AG09309 (cell line): ENCODE results near the gene AKR1C2.

Experiments used
- DNase-seq: peaks from one replicate; pipeline ENCODE4 v3.0.0-alpha.2; 2010; ENCODE audit warnings: low read depth
- H3K4me3 ChIP-seq: 2 replicates; pipeline ENCODE4 v1.5.1; 2011; ENCODE audit warnings: mild to moderate bottlenecking, low read depth, low read length, moderate library complexity; ENCODE audit not compliant: control insufficient read depth
- TF ChIP-seq, protein P1 (sequence below): IDR thresholded peaks from 2 replicates; pipeline ENCODE4 v1.5.1; 2011; ENCODE audit warnings: mild to moderate bottlenecking, low read depth, low read length, inconsistent platforms; ENCODE audit not compliant: insufficient read depth, control insufficient read depth; ENCODE audit errors: missing control alignments

AKR1C2 gene

DNA sequence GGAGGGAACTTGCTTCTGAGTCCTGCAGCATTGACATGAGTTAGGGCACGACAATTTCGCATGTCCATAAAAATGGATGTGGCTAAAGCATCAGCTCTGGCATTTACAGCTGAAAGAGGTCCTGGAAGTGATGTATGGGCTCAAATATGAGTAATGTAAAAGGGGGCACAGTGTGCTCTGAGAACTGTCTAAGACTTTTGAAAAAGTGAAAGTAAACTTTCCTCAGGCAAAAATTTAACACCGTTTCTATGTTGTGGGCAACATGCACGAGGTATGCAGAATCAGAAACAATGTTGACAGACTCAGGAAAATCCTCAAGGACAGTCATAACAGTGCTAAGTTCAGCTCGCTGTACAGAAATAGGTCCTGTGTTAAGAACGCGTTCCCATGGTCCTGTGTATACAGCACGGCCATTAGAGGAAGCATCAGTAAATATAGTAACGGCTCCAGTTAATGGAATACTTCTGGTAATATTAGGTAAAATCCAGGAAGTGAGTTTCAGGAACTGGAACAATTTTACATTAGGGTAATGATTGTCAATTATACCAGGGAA, 37.9 kb upstream of the AKR1C2 start:
- TF ChIP-seq, protein P1, sequence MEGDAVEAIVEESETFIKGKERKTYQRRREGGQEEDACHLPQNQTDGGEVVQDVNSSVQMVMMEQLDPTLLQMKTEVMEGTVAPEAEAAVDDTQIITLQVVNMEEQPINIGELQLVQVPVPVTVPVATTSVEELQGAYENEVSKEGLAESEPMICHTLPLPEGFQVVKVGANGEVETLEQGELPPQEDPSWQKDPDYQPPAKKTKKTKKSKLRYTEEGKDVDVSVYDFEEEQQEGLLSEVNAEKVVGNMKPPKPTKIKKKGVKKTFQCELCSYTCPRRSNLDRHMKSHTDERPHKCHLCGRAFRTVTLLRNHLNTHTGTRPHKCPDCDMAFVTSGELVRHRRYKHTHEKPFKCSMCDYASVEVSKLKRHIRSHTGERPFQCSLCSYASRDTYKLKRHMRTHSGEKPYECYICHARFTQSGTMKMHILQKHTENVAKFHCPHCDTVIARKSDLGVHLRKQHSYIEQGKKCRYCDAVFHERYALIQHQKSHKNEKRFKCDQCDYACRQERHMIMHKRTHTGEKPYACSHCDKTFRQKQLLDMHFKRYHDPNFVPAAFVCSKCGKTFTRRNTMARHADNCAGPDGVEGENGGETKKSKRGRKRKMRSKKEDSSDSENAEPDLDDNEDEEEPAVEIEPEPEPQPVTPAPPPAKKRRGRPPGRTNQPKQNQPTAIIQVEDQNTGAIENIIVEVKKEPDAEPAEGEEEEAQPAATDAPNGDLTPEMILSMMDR, result no peak
- DNase-seq, result no peak
- H3K4me3 ChIP-seq, result no peak overlapping the region

DNA sequence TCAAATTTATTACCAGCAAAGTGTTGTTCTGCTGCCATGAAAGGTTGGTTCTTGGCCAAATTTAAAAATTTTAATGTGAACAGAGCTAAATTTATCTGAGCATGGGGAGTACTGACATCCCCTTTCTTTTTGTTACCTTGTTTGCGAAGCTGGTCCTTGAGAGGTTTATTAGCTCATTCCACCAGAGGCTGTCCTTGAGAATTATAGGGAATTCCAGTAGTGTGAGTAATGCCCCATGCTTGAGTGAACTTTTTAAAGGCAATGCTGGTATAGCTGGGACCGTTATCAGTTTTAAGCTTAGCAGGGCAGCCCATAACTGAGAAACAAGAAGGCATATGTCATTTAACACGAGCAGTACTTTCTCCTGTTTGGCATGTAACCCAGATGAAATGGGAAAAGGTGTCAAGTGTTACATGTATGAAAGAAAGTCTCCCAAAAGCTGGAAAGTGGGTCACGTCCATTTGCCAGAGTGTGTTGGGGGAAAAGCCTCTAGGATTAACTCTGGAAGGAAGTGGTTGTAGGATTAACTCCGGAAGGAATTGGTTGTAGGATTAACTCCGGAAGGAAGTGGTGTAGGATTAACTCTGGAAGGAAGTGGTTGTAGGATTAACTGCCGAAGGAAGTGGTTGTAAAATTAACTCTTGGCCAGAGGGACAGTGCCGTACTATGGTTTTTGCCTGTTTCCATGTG, 37.3 kb upstream of the AKR1C2 start:
- no peak overlapping the region for H3K4me3 ChIP-seq
- no peak for DNase-seq
- TF ChIP-seq, protein P1, result no peak

DNA sequence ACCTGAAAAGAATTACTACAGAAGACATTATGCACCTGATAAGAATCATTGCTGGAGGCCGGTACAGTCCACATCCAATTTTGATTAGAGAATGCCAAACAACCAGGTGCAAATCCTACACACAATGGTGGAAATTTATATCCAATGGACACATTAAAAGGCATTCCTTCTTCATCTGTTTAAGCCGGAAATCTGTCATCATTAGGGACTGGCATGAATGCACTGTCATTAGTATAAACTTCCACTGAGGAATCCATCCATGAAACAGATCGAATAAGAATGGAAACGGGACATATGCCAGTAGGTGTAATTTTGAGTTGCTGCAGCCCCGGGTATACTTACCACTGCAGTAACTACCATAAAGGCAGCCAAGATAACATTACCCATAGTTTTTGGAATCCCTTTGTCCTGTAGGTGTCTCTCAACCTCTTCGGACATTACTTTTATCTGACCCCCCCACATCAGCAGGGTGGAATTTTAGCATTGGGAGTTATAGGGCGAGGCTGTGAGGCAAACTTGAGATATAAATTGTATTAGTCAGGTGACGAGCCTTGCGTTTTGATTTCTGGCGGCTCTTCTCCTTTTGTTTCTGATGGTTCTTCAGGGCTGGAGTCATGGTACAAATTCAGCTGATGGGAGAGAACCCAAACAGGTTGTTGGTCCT, 36.5 kb upstream of the AKR1C2 start:
- H3K4me3 ChIP-seq, result no peak overlapping the region
- TF ChIP-seq, protein P1, result no peak
- DNase-seq, result no peak

DNA sequence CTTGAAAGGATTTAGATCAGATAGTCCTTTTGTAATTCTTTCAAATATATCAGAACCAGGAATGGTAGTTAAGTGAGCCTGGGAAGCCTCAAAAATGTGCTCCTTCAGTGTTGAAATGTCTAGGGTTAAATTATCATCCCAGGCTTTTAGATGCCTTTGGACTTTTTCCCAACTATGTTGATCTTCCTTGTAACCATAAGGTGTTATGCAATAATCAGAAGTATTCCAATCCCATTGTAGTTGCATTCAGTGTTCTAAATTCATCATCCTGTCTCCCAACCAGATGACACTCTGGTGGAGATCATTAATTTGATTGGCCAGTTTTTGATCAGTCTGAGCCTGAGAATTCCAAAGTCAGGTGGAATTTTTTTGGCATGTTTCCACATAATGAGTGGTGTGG, 35.1 kb upstream of the AKR1C2 start:
- DNase-seq, result no peak
- H3K4me3 ChIP-seq, result no peak overlapping the region
- TF ChIP-seq, protein P1, result no peak

DNA sequence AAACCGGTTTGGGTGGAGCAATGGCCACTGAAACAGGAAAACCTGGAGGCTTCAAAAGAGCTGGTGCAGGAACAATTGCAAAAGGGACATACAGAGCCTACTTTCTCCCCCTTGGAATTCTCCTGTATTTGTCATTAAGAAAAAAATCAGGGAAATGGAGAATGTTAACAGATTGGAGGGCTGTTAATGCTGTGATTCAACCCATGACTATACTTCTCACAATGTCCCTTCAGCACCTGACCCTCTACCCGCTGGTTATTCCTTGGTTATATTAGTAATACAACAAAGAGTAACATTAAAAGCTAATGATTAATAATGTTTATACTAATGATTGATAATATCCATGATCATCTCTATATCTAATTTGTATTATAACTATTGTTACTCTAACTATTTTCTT, 34.4 kb upstream of the AKR1C2 start:
- DNase-seq, result no peak
- TF ChIP-seq, protein P1, result no peak
- H3K4me3 ChIP-seq, result no peak overlapping the region

DNA sequence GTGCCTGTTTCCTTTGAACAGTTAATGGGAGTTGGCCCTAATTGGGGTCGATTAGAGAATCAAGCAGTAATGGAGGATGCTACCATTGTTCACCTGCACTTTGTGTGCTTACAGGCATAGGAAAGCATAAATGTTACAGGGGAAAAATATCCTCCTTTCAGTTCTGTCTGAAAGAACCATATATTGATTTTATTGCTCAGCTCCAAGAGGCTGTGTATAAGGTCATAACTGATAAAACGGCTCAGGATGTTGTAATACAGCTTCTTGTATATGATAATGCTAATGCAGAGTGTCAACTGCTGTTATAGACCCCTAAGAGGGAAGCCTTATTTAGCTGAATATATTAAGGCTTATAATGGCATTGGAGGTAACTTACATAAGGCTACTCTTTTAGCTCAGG, 32.9 kb upstream of the AKR1C2 start:
- DNase-seq, result no peak
- TF ChIP-seq, protein P1, result no peak

More for the DNA sequence above, 32.9 kb upstream of the AKR1C2 start:
- H3K4me3 ChIP-seq, result no peak overlapping the region
